Limb (tissue), 2 donors: Measurements from ENCODE around the gene KLHL24.
"Not testable (repeated sequence)": the region's sequence is repeated elsewhere in the genome, so short reads cannot be mapped to it uniquely, and the experiment has no call there.

Experiments
- DNase-seq, 2 donors: peaks; one replicate each; pipeline ENCODE4 v3.0.0-alpha.2; 2016; ENCODE audit errors: extremely low spot score in 2 of 2

KLHL24 gene, protein sequence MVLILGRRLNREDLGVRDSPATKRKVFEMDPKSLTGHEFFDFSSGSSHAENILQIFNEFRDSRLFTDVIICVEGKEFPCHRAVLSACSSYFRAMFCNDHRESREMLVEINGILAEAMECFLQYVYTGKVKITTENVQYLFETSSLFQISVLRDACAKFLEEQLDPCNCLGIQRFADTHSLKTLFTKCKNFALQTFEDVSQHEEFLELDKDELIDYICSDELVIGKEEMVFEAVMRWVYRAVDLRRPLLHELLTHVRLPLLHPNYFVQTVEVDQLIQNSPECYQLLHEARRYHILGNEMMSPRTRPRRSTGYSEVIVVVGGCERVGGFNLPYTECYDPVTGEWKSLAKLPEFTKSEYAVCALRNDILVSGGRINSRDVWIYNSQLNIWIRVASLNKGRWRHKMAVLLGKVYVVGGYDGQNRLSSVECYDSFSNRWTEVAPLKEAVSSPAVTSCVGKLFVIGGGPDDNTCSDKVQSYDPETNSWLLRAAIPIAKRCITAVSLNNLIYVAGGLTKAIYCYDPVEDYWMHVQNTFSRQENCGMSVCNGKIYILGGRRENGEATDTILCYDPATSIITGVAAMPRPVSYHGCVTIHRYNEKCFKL

DNA sequence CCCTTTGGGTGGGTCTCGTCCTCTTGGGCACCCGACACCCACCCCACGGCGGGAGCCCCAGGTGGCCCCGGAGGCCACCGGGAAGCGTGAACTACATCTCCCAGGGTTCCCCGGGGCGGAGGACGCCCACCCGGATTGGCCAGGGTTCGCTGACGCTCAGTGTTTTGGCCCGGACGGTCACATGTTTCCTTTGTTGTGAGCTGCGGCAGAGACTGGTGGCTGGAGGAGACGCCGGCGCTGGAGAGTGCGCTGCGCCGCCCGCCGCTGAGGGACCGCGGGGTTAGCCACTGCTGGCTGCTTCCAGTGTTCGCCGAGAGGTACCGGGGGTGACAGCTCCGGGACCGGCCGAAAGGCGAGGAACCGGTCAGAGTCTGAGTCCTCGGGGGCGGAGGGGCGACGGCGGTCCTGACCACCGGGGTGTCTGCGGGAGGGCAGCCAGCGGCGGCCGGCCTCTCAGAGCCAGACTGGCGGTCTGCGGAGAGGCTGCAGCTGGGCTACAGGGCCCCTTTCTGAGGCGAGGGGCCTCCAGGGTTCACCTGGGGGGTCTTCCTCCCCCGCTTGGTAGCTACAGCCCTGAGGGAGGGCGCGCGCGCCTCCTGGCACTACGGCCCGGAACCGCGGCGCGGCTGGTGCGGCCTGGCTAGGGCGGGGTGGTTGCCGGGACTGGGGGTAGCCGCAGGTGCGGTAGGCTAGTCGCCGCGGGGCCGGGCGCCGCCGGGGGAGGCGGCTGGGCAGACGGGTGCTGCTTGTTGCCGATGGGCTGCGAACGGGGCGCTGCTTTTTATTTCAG, at the start of gene KLHL24:
Gene KLHL24, plus strand, starts transcription at position 193 of the 790 bp plus-strand sequence. CDS start 14,734 bp downstream, outside the sequence.
- DNase-seq: peak; percentile 95 to 96

GRCh38 chr3:183586477-183586876, 48.9 kb upstream of the KLHL24 start:
- no peak for DNase-seq

GRCh38 chr3:183587336-183587735, 48.1 kb upstream of the KLHL24 start:
- DNase-seq: no peak

- DNase-seq: no peak
Measured at GRCh38 chr3:183590442-183590841, 45.0 kb upstream of the KLHL24 start.

- DNase-seq: no peak
Measured at GRCh38 chr3:183591881-183592521, 43.4 kb upstream of the KLHL24 start.

- DNase-seq: no peak
Measured at GRCh38 chr3:183592821-183593220, 42.6 kb upstream of the KLHL24 start.

- DNase-seq: no peak
Measured at GRCh38 chr3:183594636-183595035, 40.8 kb upstream of the KLHL24 start.

- no peak for DNase-seq
Measured at GRCh38 chr3:183597959-183598358, 37.5 kb upstream of the KLHL24 start.

GRCh38 chr3:183611326-183611725, 24.1 kb upstream of the KLHL24 start:
- DNase-seq: not testable (repeated sequence)

DNA sequence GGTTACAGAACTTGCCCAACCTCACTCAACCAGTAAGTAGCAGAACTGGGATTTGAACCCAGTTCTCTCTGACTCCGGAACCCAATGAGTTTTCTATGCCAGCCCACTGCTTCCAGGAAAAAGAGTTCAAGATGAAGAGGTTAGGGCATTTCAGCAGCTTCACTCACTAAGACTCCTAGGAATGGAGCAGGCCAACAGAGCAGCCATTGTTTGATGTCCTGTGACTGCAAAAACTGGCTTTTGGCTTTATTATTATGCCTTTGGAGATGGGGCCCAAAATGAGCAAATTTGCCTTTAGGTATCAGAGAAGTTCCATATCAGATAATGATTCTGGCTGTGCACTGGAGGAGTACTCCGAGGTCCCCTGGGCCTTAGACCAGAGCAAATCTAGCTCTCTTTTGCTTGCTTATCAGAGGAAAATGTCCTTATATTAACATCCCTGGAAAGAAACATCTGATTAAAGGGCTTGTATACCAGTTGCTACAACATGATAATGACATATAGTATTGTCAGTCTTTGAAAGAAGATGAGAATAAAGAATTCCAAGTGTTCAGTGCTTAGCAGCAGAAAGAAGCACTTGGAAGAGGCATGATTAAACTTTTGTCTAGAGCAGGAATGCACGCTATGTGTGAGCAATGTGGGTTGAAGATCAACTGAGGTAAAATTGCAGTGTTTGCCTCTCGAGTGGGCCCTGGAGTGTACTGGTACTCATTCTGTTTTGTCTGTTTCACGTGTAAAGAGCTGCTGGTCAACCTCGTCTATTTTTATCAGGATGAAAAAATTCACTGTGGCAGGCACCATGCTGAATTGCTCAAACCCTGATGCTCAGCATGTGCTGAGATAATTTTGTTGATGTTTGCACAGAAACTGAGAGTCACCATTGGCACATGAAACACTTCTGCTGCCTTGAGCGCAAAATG, 21.8 kb upstream of the KLHL24 start:
- no peak for DNase-seq

DNA sequence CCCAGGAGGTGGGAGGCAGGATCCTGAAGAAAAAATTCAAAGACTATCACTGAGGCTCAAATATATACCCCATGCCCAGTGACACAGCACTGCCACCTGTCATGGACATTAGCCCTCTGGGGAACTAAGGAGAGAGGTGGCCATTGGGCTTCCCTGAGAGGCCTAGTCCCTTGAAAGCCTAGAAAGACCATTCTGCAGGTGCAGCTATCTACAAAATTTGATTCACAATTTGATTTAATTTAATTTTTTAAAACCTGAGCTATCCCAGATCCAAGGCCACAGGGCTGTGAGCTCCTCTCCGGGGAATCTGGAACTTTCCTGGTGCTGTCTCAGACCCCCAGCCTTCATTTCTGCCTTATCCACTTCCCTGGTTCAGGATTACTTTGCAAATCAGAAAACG, 16.9 kb upstream of the KLHL24 start:
- DNase-seq: no peak

GRCh38 chr3:183619010-183619409, 16.4 kb upstream of the KLHL24 start:
- DNase-seq: no peak

DNA sequence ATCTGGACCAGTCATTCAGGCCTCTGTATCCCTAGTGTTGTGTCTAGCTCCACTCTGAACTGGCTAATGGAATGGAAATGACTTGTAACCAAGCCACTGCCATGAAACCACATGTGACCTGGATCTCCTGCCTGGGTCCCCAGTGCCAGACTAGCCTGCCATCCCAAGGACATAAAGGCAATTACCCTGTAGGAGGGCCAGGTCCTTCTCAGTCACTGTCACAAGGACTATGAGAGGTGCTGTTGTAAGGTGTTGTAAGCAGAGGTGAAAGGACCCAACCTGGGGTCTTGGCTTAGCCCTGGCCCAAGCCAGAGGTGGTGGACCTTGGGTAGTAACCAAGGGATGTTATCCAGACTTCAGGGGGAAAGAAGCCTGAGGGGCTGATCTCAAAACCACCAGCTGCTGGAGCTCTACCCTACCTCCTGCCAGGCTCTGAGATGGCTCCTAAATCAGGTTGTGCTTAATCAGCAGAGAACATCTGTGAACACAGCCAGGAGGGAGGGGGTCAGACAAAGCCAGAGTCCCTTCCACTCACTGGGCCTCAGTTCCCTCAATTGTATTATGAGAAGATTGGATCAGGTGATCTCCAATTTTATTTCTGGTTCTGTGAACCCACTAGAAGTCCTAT, 15.7 kb upstream of the KLHL24 start:
- no peak for DNase-seq

DNA sequence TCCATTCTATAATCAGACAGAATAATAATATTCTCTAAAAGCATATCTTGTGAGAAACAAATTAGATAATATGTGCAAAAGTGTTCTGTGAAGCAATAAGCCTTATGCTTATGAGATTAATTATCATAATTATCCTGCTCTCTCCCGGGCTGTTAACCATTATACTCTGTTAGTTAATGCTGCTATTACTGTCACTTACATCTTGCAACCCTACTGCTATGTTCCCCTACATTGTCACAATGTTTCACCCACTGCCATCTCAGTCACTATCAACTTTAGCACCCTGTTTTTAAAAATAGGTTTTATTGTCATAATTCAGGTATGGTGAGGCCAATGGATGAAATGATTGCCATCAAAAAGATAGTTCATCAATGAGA, 15.2 kb upstream of the KLHL24 start:
- no peak for DNase-seq

DNA sequence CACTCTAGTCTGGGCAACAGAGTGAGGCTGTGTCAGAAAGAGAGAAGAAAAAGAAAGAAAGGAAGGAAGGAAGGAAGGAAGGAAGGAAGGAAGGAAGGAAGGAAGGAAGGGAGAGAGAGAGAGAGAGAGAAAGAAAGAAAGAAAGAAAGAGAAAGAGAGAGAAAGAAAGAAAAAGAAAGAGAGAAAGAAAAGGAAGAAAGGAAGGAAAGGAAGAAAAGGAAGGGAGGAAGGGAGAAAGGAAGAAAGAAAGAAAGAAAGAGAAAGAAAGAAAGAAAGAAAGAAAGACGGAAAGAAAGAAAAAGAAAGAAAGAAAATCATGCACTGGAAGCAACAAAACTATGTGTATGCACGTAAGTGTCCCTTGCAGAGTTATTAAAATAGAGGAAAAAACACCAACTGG, 12.9 kb upstream of the KLHL24 start:
- DNase-seq: not testable (repeated sequence)

DNA sequence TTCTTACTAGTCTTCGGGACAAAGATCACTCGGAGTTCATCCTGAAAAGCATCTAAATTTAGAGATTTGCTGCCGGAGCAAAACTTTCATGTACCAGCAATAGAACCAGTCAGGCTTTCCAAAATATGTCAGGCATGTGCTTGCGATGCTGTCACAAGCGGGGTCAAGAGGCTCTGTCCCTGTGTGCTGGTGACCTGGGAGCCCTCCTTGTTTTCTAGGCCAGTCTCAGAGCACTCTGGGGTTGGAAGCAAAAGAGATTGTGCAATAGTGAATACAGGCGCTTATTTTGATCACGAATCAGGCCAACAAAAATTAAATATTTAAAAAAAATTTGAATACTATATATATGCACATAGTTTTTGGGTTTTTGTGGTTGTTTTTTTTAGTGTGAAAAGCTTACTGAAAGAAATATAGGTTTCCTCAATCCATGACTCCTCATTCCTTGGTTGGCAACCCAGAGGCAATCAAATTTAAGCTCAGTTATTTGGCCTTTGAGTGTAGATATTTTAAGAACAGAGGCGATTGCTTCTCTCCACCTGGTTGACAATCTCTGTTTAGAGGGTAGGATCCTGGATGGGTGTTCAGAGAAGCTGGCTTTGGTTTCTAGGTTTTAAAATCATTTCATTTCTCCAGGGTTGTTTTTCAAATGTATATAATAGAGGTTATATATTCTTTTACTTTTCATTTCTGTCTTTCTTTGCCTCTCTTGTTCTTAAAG, 8.4 kb upstream of the KLHL24 start:
- no peak for DNase-seq

GRCh38 chr3:183629546-183630301, 5.7 kb upstream of the KLHL24 start:
- no peak for DNase-seq

DNA sequence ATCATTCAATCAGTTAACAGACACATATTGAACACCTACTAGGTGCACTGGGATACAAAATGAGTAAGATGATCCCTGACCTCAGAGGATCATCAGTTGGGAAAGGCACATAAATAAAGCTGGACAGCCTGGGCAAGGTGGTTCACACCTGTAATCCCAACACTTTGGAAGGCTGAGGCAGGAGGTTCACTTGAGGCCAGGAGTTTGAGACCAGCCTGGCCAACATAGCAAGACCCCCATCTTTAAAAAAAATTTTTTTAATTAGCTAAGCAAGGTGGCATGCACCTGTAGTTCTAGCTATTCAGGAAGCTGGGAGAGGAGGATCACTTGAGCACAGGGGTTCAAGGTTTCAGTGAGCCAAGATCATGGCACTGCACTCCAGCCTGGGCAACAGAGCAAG, 3.7 kb upstream of the KLHL24 start:
- no peak for DNase-seq

DNA sequence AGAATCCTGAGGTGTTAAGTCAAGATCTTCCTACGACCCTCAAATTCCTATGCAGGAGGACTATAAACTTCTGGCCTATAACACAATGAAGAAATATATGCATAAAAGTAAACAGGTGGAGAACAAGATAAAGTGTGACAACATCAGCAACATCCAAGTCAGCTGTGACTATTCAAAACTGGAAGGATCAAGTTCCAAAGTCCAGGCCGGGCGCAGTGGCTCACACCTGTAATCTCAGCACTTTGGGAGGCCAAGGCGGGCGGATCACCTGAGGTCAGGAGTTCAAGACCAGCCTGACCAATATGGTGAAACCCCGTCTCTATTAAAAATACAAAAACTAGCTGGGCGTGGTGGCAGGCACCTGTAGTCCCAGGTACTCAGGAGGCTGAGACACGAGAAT, 2.7 kb upstream of the KLHL24 start:
- DNase-seq: not testable (repeated sequence)
